Left cardiac atrium (tissue), 4 donors: Measurements from ENCODE around the gene APBB1IP. TPM values are rescaled to one million over a fixed set of nuclear protein-coding genes. Genes with fewer than 3 reads are reported as not detected.
"Not testable (repeated sequence)": the region's sequence is repeated elsewhere in the genome, so short reads cannot be mapped to it uniquely, and the experiment has no call there.

Source experiments
- ATAC-seq, 2 donors: fragments of 200-7000 bp; cut with Tn5 transposase; one replicate each; pipeline ENCODE4 v1.9.1; 2020; ENCODE audit warnings: mild to moderate bottlenecking in 2 of 2, moderate library complexity in 2 of 2
- DNase-seq: peaks from one replicate; pipeline ENCODE4 v3.0.0-alpha.2; 2020
- intact Hi-C, 2 donors: fragments of 100-400 bp; cut with DNase I; formaldehyde crosslinking; loops; one replicate each; pipeline versions ENCODE4 v1.14.1 to v1.15.1; 2022 to 2023
- total RNA-seq, 2 donors: library from RNA; stranded (reverse); fragmentation: NEBNext Ultra II Directional; extraction: Animal tissue kit (Norgen Biotek cat#: 25700); gene quantifications; one replicate each; pipeline ENCODE4 v1.2.1, GENCODE V29; 2021
- donor health status: DM: no; HTN: yes; CAD: no.
- donor health status: DM: no; HTN: yes; CAD: no; lungs with severe emphysema.
- donor health status: DM: yes; HTN: yes; CAD: no.
- donor health status: Dilated cardiomyopathy.

APBB1IP gene
- total RNA-seq, 2 donors from 2014 or later = 8.1 to 18.4 TPM

- DNase-seq, ATAC-seq, intact Hi-C loops: not testable (repeated sequence)
Measured at GRCh38 chr10:26492725-26493124, 54.6 kb downstream of the APBB1IP start.

DNA sequence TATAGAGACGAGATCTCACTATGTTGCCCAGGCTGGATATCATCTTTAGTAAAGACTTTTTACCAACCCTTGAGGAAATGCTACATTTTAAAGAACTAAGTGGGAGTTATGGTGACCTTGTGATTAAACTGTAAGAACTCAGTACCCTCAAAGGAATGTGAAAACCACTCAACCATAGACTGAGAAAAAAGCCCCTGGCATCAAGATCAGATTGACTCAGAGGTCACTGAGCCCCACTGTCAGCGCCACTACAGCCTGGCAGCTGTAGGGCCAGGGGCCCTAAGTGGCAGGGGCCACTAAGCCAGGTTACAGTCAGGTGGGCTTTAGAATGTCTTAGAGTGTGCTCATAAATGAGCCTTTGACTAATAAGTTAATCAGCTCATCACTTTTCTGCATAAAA lies 55.9 kb downstream of the APBB1IP start:
- ATAC-seq (no peak), DNase-seq (no peak)
- intact Hi-C loops = no loop called here

- ATAC-seq (no peak), DNase-seq (no peak)
- intact Hi-C loops = no loop called here
Measured at GRCh38 chr10:26499426-26499825, 61.3 kb downstream of the APBB1IP start.

- ATAC-seq (peak; percentile 48 to 58), DNase-seq (no peak)
- intact Hi-C loops = no loop called here
Measured at GRCh38 chr10:26502986-26503385, 64.8 kb downstream of the APBB1IP start.

GRCh38 chr10:26503911-26504310 lies 65.8 kb downstream of the APBB1IP start:
- ATAC-seq = peak in 1 of 2 donors; percentile 70
- DNase-seq = no peak
- intact Hi-C loops = no loop called here

- intact Hi-C loops, DNase-seq: not testable (repeated sequence)
- ATAC-seq = peak in 1 of 2 donors; percentile 24
Measured at GRCh38 chr10:26504429-26504828, 66.3 kb downstream of the APBB1IP start.

DNA sequence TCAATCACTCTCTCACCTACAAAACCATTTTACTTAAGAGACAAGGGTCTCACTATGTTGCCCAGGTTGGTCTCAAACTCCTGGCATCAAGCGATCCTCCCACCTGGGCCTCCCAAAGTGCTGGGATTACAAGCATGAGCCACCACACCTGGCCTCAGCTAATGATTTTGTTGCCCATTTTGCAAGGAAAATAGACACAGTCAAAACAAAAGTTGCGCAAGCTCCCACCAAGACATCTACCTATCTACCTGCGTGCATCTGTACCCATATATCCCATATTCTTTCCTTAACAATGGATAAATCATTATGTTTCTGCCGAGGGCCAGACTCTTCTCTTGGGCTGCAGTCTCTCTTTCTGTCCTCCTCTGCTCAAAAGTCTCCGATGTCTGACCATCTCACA lies 67.3 kb downstream of the APBB1IP start:
- no peak for ATAC-seq
- no peak for DNase-seq
- intact Hi-C loops = no loop called here

- DNase-seq (no peak), ATAC-seq (no peak)
- intact Hi-C loops = no loop called here
Measured at GRCh38 chr10:26506736-26507135, 68.6 kb downstream of the APBB1IP start.

- intact Hi-C loops = no loop called here
- no peak for ATAC-seq
- DNase-seq = no peak
Measured at GRCh38 chr10:26507441-26507840, 69.3 kb downstream of the APBB1IP start.

DNA sequence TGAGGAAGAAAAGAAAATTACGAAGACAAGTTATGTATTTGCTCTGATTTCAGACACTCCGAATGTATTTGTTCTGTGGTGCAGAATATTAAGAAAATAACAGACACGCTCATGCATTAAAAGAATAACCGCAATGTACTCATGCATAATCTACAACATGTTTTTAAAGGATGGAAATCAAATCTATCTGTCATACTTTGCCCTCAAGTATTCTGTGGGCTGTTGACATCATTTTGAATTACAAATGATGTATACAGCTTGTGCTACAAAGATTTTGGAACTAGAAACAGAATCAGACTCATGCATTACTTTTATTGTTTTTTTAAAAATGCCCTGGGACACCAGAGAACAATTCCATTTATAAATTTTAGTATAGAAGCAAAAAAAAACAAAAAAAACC lies 69.9 kb downstream of the APBB1IP start:
- intact Hi-C loops = no loop called here

DNA sequence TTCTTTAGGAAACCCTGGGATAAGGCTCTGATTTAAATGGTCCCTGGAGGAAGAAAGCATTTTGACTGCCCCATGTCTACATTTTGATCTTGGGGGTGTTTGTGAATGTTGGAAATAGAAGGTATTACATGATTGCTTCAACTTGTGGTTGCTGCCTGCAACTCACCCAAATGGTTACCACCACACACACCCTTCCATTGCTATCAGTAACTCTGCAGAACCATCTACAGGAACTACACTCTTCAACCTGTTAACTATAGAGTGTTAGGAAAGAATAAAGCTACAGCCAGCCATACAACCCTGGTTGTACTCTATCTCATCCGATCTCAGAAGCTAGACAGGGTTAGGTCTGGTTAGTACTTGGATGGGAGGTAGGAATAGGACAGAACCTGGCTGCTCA lies 71.2 kb downstream of the APBB1IP start:
- DNase-seq = no peak
- ATAC-seq = no peak
- intact Hi-C loops = no loop called here

More for the DNA sequence above, 69.9 kb downstream of the APBB1IP start:
- no peak for DNase-seq
- no peak for ATAC-seq

GRCh38 chr10:26513101-26513500 lies 75.0 kb downstream of the APBB1IP start:
- intact Hi-C loops = no loop called here
- DNase-seq (no peak), ATAC-seq (no peak)

DNA sequence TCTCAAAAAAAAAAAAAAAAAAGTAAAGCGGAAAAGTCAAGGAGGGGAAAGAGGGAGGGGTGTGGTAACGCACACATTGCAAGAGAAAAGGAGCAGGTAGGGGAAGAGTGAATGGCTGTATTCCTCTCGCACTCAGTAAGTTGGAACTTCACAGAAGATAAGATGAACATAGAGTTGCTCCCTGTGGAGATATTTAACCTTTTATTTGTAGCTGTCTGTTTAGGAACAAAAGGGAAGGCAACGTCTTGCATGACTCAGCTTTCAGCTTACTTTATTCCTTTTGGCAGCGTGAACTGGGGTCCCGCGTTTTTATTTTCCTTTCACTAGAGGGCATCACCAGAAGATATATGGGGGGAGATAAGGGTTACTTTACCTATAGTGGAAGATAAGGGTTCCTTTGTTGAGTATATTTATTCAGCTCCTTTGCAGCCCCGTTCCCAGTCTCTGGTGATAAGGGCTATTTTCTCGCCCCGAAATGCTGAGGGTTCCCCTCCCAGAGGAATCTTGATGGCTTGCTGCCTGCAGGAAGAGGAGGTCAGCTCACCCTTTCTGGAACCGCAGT lies 78.5 kb downstream of the APBB1IP start:
- intact Hi-C loops = no loop called here
- ATAC-seq (peak in 1 of 2 donors; percentile 48), DNase-seq (no peak)

DNA sequence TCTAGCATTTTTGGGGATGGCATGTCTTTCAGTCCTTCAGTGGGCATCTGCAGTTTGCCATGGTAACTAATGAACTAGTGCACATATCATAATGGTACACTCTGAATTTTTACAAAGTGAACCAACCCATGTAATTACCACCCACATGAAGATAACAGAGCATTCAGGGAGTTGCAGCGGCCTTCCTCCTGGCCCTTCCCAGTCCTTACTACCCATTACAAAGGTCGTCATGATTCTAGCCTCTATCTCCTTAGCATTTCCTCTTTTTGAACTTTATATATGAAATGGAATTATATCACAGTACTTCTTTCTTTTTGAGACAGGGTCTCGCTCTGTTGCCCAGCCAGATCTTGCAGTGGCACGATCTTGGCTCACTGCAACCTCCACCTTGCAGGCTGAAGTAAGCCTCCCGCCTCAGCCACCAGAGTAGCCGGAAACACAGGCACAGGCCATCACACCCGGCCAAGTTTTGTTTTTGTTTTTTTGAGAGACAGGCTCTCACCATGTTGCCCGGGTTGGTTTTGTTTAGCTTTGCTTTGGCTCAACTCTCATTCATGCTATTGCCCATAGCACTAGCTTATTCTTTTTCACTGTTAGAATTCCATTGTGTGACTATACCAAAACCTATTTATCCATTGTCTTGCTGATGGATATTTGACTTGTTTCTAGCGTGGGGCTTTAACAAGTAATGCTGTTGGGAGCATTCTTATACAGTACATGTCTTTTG lies 79.2 kb downstream of the APBB1IP start:
- intact Hi-C loops = no loop called here
- no peak for DNase-seq
- ATAC-seq = peak in 1 of 2 donors; percentile 46

DNA sequence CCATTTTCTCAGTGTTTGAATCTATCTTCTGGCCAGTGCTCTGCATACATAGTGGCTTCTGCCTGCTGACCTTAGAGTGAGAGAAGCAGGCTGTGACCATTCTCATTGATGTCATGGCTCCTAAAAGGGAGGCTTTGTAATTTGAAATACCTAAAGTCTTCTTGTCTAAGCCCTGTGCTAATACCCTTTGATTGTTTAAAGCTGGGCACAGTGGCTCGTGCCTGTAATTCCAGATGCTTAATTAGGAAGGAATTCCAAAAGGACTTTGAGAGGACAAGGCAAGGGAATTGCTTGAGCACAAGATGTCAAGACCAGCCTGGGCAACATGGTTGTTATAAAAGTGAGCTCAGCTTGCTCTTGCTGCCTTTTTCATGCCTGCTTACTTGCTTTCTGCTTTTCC lies 81.7 kb downstream of the APBB1IP start:
- intact Hi-C loops = no loop called here
- DNase-seq (no peak), ATAC-seq (no peak)

- no peak for DNase-seq
- intact Hi-C loops = no loop called here
- no peak for ATAC-seq
Measured at GRCh38 chr10:26520575-26520974, 82.4 kb downstream of the APBB1IP start.

GRCh38 chr10:26524161-26524896 lies 86.2 kb downstream of the APBB1IP start:
- peak in 1 of 2 donors; percentile 40 for ATAC-seq
- intact Hi-C loops = no loop called here
- no peak for DNase-seq

DNA sequence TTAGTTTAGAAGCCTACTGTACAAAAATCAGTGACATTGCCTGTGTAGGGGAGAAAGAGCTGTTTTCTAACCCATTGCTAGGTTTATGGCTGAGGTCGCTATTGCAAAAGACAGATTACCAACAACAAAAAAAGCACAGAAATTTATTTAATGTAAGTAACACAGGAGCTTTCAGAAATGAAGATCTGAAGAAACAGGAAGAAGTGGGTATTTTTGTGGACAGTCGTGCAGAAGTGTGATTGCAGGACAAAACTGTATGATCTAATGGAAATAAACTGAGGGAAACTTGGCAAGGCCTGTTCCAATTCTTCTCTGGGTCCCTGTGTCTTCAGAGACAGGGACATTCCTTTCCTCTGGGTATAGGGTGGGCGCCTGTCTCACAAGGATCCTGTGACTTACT lies 87.4 kb downstream of the APBB1IP start:
- ATAC-seq = no peak
- intact Hi-C loops = no loop called here
- no peak for DNase-seq

GRCh38 chr10:26527018-26527417 lies 88.9 kb downstream of the APBB1IP start:
- ATAC-seq = no peak
- intact Hi-C loops = no loop called here
- no peak for DNase-seq

DNA sequence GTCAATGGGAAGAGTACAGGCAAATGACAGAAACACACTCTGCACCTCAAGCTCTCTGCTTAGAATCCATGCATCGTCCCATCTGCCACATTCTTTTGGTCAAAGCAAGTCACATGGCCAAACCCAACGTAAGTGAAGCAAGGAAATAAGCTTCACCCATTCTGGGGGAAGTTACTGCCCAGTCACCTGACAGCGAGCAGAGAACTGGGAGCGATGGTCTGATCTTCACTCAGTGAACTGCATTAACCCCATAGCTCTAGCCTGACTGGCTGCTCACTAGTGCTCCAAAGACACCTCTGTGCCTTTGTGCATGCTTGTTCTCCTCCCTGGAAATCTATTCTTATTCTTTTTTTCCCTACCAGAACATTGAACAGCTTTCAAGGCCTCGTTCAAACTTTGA lies 89.9 kb downstream of the APBB1IP start:
- ATAC-seq (no peak), DNase-seq (no peak)
- intact Hi-C loops = no loop called here
